WI38 (cell line): ENCODE measurements around the gene PPP1R16B.

ENCODE experiments used
- H3K4me3 ChIP-seq: 2 replicates; pipeline ENCODE4 v1.5.1; 2011; ENCODE audit warnings: low read depth, mild to moderate bottlenecking, control low read depth, low read length
- CTCF ChIP-seq: IDR thresholded peaks from 2 replicates; pipeline ENCODE4 v1.5.1; 2012; ENCODE audit warnings: low read depth, mild to moderate bottlenecking, control low read depth, low read length

The PPP1R16B gene

DNA sequence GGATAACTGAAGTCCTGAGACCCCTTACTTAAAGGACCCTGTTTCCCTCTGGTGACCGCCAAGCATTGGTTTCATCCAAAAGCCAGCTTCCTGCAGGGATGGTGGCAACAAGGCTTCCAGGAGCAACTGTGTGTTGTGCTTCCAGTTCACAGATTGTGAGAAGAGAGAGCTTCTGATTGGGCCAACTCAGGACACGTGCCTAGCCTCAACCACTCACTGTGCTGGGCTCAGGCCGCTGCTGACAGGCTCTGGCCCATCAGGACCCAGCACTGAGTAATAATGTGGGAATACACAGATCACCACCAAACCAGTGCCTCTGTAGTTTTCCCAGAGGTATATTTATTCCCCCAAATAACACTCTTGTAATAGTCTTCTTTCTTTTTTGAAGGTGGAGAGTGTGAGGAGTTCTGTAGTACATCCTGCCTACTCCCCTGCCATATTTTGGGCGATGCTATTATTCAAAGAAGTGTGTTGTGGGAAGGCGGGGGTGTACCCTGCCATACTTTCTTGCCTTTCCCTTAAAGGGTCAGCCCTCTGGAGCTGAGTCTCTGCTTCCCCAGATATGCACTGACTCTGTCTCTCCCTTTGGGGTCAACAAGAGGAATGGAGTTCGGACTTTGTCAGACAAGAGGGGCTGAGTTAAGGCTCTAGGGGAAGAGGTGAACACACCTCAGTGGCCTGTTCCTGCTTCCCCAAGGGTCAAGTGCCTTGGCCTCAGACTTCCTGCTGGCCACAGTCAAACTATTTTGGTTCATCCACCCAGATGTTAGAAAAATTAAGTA is 23.2 kb downstream of the PPP1R16B start:
- TF ChIP-seq CTCF = no peak
- H3K4me3 ChIP-seq = no peak overlapping the region

DNA sequence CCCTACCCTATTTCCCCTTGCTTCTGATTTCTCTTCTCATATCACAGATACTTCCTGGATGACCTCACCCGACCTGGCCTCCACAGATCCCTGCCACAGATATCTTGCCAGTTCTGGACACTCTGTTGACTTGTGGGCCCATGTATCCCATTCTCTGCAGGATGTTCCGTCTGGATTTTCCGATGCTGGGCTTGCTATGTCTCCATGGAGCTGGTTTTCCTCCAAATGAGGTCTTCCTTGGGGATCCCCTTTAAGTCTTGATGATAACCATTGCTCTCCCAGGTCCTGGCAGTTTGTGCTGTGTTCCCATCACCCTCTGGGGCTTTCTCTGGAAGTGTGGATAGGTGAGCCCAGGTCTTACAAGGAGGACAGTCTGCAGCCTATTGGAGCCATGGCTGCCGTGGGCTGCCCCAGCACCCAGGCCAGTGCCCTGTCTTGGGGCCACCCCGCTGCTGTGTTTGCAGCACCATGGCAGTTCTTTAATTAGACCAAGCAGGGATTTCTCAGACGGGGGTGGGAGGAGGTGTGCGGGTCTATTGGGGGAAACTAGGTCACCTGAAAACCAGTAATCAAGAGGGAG is 23.9 kb downstream of the PPP1R16B start:
- TF ChIP-seq CTCF = no peak
- H3K4me3 ChIP-seq = no peak overlapping the region

- no peak overlapping the region for H3K4me3 ChIP-seq
- TF ChIP-seq CTCF = no peak
Measured at GRCh38 chr20:38830356-38830755, 24.9 kb downstream of the PPP1R16B start.

GRCh38 chr20:38831049-38831691 is 25.7 kb downstream of the PPP1R16B start:
- TF ChIP-seq CTCF = no peak
- no peak overlapping the region for H3K4me3 ChIP-seq

DNA sequence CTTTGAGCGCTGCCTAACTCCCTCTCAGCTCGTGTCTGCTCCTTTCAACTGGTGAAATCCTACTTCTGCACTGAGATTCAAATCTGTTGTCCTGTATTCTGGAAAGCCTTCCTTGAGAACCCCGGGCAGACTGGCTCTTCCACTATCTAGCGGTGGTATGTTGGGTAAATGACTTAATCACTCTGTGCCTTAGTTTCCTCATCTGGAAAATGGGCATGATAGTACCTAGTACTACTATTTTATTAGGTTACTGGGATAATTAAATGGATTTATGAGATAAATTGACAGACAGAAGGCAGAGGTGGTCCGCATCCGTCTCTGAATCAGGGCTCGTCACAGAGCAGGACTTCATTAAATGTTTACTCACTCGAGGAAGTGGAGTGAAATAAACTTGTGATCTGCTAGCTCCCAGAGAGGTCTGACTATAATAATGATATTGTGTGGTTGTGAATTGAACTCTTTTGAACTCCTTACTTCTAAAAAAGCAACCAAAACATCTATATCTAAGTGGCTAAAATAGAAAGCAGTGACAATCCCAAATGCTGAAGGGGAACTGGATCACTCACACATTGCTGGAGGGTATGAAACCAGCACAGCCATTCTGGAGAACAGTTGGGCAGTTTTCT is 26.6 kb downstream of the PPP1R16B start:
- no peak overlapping the region for H3K4me3 ChIP-seq
- no peak for TF ChIP-seq CTCF

DNA sequence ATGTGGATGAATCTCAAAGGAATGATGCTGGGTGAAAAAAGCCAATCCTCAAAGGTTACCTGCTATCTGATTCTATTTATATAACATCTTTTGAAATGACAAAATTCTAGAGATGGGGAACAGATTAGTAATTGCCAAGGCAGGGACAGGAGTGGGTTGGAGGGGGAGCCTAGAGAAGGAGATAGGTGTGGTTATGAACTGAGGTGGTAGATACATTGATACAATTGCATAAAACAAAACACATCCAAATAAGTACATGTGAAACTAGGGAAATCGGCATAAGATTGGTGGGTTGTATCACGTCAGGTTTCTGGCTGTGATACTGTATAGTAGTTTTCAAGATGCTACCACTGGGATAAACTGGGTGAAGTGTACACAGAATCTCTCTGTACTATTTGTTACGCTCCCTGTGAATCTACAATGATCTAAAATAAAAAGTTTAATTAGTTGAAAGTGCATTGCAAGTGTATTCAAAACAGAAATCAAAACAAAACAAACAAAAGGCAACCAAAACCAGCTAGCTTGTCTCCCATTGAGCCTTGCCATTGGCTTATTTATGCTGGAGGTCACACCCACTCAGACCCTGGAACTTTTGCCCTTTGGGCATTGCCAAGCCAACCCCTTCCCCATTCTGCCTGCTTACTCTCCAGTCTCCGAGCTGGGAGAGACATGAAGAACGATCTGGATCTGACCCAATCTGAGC is 27.8 kb downstream of the PPP1R16B start:
- H3K4me3 ChIP-seq = no peak overlapping the region
- TF ChIP-seq CTCF = no peak
